ENCODE measurements around the gene NPTXR. TPM values are rescaled to one million over a fixed set of nuclear protein-coding genes. Genes with fewer than 3 reads are reported as not detected.

Gene NPTXR
- total RNA-seq, 1 donor from 2014 or later, result 0.13 TPM

DNA sequence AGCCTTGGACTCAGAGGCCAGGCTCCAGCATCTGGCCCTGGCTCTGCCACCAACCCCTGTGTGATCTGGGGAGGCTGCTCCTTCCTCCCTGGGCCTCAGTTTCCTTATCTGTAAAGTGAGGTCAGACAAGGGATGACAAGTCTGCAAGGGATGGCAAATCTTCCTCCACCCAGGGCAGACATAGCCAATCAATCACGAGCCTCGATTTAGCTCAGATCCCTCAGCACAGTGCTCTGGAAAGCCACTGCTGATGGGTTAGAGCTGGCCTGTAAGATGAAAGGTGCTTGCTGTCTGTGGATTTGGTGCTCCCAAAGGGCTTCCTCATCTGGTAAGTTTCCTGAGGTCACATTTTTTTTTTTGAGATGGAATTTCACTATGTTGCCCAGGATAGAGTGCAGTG lies 20.2 kb downstream of the NPTXR start:
- ChIA-PET CTCF (no interaction called here), POLR2A (no interaction called here)
- no peak for DNase-seq
- no peak overlapping the region for H3K27ac Mint-ChIP-seq
- TF ChIP-seq, protein P1, sequence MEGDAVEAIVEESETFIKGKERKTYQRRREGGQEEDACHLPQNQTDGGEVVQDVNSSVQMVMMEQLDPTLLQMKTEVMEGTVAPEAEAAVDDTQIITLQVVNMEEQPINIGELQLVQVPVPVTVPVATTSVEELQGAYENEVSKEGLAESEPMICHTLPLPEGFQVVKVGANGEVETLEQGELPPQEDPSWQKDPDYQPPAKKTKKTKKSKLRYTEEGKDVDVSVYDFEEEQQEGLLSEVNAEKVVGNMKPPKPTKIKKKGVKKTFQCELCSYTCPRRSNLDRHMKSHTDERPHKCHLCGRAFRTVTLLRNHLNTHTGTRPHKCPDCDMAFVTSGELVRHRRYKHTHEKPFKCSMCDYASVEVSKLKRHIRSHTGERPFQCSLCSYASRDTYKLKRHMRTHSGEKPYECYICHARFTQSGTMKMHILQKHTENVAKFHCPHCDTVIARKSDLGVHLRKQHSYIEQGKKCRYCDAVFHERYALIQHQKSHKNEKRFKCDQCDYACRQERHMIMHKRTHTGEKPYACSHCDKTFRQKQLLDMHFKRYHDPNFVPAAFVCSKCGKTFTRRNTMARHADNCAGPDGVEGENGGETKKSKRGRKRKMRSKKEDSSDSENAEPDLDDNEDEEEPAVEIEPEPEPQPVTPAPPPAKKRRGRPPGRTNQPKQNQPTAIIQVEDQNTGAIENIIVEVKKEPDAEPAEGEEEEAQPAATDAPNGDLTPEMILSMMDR (IDR thresholded peaks at IDR 0.05), result no peak
- ATAC-seq (ENCODE audit: low read depth), result no peak
- H3K4me3 Mint-ChIP-seq, result no peak overlapping the region
- H3K4me1 Mint-ChIP-seq, result no peaks in the 10 kb centered on the region
- intact Hi-C loops (cut with micrococcal nuclease), result no loop called here
- H3K36me3 Mint-ChIP-seq (ENCODE audit: low read depth), result no peaks in the 10 kb centered on the region
- peaks cover 9% of the 10 kb centered on the region for H3K27me3 Mint-ChIP-seq
- no peaks in the 10 kb centered on the region for H3K9me3 Mint-ChIP-seq

DNA sequence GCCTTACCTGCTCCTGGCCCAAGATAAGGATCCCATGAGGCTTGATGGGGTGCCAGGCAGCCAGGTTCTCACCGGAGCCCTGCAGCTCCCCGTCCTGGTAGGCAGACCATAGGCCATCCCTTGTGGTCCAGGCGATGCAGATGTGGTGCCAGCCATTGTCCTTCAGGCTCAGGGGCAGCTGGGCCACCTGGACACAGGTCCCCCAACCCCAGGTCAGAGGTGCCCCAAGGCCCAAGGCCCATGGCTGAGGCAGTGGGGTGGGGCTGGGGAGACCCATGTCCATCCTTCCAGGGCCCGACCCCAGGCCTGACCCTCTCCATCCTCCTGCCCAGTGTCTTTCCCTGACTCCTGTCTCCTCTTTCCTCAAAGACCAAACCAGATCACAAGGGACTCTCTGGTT lies 20.8 kb downstream of the NPTXR start:
- Mint-ChIP-seq H3K4me3 (no peak overlapping the region), H3K4me1 (no peaks in the 10 kb centered on the region), H3K36me3 (ENCODE audit: low read depth) (no peaks in the 10 kb centered on the region), H3K27me3 (peaks cover 6% of the 10 kb centered on the region), H3K9me3 (no peaks in the 10 kb centered on the region), H3K27ac (no peak overlapping the region)
- TF ChIP-seq, protein P1 (IDR thresholded peaks at IDR 0.05), result no peak
- DNase-seq (no peak), ATAC-seq (ENCODE audit: low read depth) (no peak)
- ChIA-PET POLR2A (no interaction called here), CTCF (no interaction called here)
- intact Hi-C loops (cut with micrococcal nuclease), result no loop called here

DNA sequence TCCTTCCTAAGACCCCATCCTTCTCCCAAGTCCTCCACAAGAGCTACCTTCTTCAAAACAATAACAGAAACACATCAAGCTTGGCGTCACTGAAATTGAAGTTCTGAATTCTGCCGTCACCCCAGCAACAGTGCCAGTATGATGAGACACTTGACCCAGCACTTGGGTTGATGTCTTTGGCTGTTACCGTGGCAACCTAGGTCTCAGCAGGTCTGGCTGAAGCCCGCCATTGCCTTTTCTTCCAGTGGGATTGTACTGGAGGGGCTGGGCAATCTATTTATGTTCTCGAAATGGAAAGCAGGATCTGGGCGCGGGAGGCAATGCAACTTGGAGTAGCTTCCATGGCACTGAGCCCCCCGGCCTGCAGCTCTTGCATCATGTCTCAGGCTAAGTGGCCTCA lies 23.8 kb downstream of the NPTXR start:
- Mint-ChIP-seq H3K27ac (no peak overlapping the region), H3K4me3 (no peak overlapping the region), H3K27me3 (peaks cover 16% of the 10 kb centered on the region), H3K4me1 (no peaks in the 10 kb centered on the region), H3K36me3 (ENCODE audit: low read depth) (no peaks in the 10 kb centered on the region), H3K9me3 (no peaks in the 10 kb centered on the region)
- intact Hi-C loops (cut with micrococcal nuclease), result no loop called here
- ATAC-seq (ENCODE audit: low read depth), result no peak
- ChIA-PET POLR2A (no interaction called here), CTCF (no interaction called here)
- no peak for DNase-seq
- TF ChIP-seq, protein P1 (IDR thresholded peaks at IDR 0.05), result no peak

DNA sequence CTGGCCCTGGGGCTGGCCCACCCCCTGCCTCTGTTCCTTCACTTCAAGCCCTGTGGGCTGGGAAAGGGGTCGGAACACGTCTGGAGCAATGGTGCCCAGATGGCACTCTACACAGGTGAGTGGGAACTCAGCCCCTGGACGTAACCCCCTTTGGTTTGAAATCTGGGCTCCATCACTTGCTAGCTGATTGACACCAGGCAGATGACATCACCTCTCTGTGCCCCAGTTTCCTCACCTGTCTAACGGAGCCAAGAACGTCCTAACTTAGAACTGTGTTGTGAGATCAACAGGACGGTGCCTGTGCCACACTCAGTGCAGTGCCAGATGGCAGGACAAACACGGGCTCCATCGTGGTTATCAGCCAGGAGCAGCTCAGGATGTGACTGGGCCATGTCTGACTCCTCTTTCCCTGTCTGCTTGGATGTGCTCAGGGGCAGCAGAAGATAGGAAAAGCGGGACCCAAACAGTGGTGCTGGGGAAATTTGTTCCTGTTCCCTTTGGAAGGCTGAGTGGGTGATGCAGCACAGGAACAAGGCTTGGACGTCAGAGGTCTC lies 24.4 kb downstream of the NPTXR start:
- Mint-ChIP-seq H3K27ac (no peak overlapping the region), H3K27me3 (peaks cover 21% of the 10 kb centered on the region), H3K4me3 (no peak overlapping the region), H3K9me3 (no peaks in the 10 kb centered on the region), H3K36me3 (ENCODE audit: low read depth) (no peaks in the 10 kb centered on the region), H3K4me1 (no peaks in the 10 kb centered on the region)
- ATAC-seq (ENCODE audit: low read depth), result no peak
- no peak for DNase-seq
- ChIA-PET POLR2A (no interaction called here), CTCF (no interaction called here)
- TF ChIP-seq, protein P1 (IDR thresholded peaks at IDR 0.05), result no peak
- intact Hi-C loops (cut with micrococcal nuclease), result no loop called here

DNA sequence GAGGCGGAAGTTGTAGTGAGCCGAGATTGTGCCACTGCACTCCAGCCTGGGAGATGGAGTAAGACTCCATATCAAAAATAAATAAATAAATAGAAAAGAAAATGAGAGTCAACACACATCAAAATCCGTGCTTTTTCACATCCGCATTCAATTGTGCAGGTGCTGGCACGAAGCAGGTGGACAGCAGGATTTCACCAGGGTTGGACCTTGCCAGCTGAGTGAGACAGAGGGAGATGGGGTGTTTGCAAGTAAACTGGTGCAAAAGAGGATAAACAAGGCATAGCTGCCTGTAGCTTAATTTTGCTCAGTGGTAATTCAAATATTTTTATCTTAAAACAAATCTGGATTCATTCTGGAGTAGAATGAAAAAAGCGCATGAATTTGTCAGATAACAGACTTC lies 26.6 kb downstream of the NPTXR start:
- Mint-ChIP-seq H3K27ac (no peak overlapping the region), H3K4me3 (no peak overlapping the region), H3K9me3 (no peaks in the 10 kb centered on the region), H3K36me3 (ENCODE audit: low read depth) (no peaks in the 10 kb centered on the region), H3K27me3 (peaks cover 29% of the 10 kb centered on the region), H3K4me1 (no peaks in the 10 kb centered on the region)
- ATAC-seq (ENCODE audit: low read depth) (no peak), DNase-seq (no peak)
- TF ChIP-seq, protein P1 (IDR thresholded peaks at IDR 0.05), result no peak
- intact Hi-C loops (cut with micrococcal nuclease), result no loop called here
- ChIA-PET CTCF (no interaction called here), POLR2A (no interaction called here)

Measured in activated B cell treated with CpG ODN at 0.5 μM for 24 hours (primary cell).